Stimulated activated CD4-positive, alpha-beta T cell treated with anti-CD3 and anti-CD28 coated beads, Interleukin-1b, Interleukin-23, amount 100 ng/mL, for 4 hours (primary cell): Measurements from ENCODE around the gene VOPP1.
"Not testable (repeated sequence)": the region's sequence is repeated elsewhere in the genome, so short reads cannot be mapped to it uniquely, and the experiment has no call there.

Experiments
- DNase-seq, 2 donors: peaks; one replicate each; pipeline ENCODE4 v3.0.0-alpha.2; 2020; ENCODE audit warnings: low read depth in 2 of 2

The VOPP1 gene

GRCh38 chr7:55488216-55488615, 84.1 kb downstream of the VOPP1 start:
- DNase-seq = no peak

- DNase-seq = no peak
These were observed 85.3 kb downstream of the VOPP1 start for GRCh38 chr7:55486991-55487390.

GRCh38 chr7:55486192-55486590, 86.1 kb downstream of the VOPP1 start:
- DNase-seq = no peak

- DNase-seq = no peak
These were observed 86.7 kb downstream of the VOPP1 start for GRCh38 chr7:55485501-55486191.

GRCh38 chr7:55484834-55485233, 87.5 kb downstream of the VOPP1 start:
- DNase-seq = no peak

GRCh38 chr7:55484241-55484640, 88.1 kb downstream of the VOPP1 start:
- peak in 1 of 2 donors; percentile 23 for DNase-seq

GRCh38 chr7:55483046-55483445, 89.3 kb downstream of the VOPP1 start:
- no peak for DNase-seq

- no peak for DNase-seq
These were observed 91.1 kb downstream of the VOPP1 start for GRCh38 chr7:55481155-55481554.

GRCh38 chr7:55478700-55479099, 93.6 kb downstream of the VOPP1 start:
- no peak for DNase-seq

- no peak for DNase-seq
These were observed 94.4 kb downstream of the VOPP1 start for GRCh38 chr7:55477781-55478374.

- DNase-seq = no peak
These were observed 95.2 kb downstream of the VOPP1 start for GRCh38 chr7:55476852-55477780.

GRCh38 chr7:55475855-55476803, 96.2 kb downstream of the VOPP1 start:
- DNase-seq = no peak

GRCh38 chr7:55474944-55475854, 97.1 kb downstream of the VOPP1 start:
- DNase-seq = no peak

- no peak for DNase-seq
These were observed 98.4 kb downstream of the VOPP1 start for GRCh38 chr7:55473932-55474331.

- DNase-seq = no peak
These were observed 99.2 kb downstream of the VOPP1 start for GRCh38 chr7:55472928-55473725.

GRCh38 chr7:55472406-55472805, 99.9 kb downstream of the VOPP1 start:
- DNase-seq = not testable (repeated sequence)

GRCh38 chr7:55471594-55471993, 100.7 kb downstream of the VOPP1 start:
- DNase-seq = not testable (repeated sequence)

GRCh38 chr7:55470261-55470660, 102.0 kb downstream of the VOPP1 start:
- no peak for DNase-seq

- DNase-seq = no peak
These were observed 102.6 kb downstream of the VOPP1 start for GRCh38 chr7:55469721-55470120.
